NB4 (cell line): ENCODE results near the gene SGSH.

Experiments
- DNase-seq: peaks from one replicate; pipeline ENCODE4 v3.0.0; 2010; ENCODE audit warnings: low read depth
- H3K4me3 ChIP-seq: one replicate; pipeline ENCODE4 v1.5.1; 2011; ENCODE audit warnings: mild to moderate bottlenecking, low read depth, low read length, moderate library complexity
- MYC ChIP-seq: IDR thresholded peaks from 2 replicates; pipeline ENCODE4 v1.6.1; 2011; ENCODE audit warnings: low read depth, low read length
- POLR2A ChIP-seq: IDR thresholded peaks from 2 replicates; pipeline ENCODE4 v1.6.1; 2011; ENCODE audit warnings: mild to moderate bottlenecking; ENCODE audit not compliant: insufficient read length; ENCODE audit errors: extremely low read depth
- TF ChIP-seq, protein P1 (sequence below): IDR thresholded peaks from one replicate; pipeline ENCODE4 v1.5.1; 2012; ENCODE audit warnings: low read depth, low read length
- TF ChIP-seq, protein P2 (sequence below): IDR thresholded peaks from 2 replicates; pipeline ENCODE4 v1.6.1; 2011; ENCODE audit warnings: low read depth, low read length

The SGSH gene

DNA sequence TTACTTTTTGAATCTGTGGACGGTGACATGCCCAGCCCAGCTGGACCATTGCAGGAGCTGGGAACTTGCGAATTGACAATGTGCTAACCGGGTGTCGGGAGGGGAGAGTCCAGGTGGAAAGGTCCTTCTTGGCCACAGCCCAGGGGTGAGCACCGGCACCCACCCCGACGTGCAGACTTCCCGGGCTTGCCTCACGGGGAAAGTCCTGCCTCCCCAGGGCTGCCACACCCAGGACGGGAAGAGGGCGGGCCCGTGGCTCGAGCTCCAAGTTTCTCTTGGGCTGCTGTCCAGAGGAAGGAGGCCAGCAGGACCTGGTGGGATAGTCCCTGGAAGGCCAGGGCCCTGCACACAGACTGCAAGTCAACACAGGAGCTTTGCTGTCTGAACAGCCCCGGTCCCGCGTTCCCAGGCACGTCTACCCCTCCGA lies 32.6 kb downstream of the SGSH start:
- no peak for DNase-seq
- TF ChIP-seq, protein P1, sequence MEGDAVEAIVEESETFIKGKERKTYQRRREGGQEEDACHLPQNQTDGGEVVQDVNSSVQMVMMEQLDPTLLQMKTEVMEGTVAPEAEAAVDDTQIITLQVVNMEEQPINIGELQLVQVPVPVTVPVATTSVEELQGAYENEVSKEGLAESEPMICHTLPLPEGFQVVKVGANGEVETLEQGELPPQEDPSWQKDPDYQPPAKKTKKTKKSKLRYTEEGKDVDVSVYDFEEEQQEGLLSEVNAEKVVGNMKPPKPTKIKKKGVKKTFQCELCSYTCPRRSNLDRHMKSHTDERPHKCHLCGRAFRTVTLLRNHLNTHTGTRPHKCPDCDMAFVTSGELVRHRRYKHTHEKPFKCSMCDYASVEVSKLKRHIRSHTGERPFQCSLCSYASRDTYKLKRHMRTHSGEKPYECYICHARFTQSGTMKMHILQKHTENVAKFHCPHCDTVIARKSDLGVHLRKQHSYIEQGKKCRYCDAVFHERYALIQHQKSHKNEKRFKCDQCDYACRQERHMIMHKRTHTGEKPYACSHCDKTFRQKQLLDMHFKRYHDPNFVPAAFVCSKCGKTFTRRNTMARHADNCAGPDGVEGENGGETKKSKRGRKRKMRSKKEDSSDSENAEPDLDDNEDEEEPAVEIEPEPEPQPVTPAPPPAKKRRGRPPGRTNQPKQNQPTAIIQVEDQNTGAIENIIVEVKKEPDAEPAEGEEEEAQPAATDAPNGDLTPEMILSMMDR = no peak
- H3K4me3 ChIP-seq = no peak overlapping the region

DNA sequence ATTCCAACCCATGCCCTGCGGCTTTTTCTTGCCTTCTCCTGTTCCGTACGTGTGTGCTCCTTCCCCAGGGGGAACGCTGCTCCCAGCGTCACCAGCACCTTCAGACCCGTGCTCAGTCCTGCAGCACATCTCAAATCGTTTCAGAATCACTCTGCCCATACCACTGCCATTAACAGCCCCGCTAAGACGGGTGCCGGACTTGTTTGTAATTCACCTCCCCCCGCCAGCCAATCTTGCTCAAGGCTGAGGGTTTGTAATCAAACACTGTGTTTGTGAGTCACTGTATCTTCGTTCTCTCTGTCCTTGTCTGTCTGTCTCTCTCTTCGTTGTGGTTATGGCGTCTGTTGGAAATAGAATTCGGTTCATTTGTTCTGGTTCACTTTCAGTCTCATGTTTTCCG lies 33.0 kb downstream of the SGSH start:
- TF ChIP-seq, protein P2, sequence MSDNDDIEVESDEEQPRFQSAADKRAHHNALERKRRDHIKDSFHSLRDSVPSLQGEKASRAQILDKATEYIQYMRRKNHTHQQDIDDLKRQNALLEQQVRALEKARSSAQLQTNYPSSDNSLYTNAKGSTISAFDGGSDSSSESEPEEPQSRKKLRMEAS = no peak
- no peak overlapping the region for H3K4me3 ChIP-seq
- DNase-seq = no peak

DNA sequence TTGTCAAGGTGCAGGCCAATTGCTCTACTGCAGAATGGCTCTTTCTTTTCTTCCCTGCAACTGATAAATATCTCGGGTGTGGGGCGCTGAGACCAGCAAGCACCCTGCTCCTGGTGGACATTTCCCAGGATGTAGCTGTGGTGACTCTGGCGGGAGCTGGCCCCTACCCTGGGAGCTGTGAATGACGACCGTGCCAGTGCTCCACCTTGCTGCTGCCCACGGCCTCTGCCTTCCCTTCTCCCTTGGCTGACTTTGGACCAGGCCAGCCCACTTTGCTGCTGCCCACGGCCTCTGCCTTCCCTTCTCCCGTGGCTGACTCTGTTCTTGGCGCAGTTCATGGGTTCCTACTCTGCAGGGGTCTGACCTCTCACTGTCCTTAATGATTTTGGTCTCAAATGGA lies 34.2 kb downstream of the SGSH start:
- H3K4me3 ChIP-seq = no peak overlapping the region
- no peak for DNase-seq
- TF ChIP-seq MYC (no peak), POLR2A (no peak)
- TF ChIP-seq, protein P2 = no peak
- TF ChIP-seq, protein P1 = no peak

DNA sequence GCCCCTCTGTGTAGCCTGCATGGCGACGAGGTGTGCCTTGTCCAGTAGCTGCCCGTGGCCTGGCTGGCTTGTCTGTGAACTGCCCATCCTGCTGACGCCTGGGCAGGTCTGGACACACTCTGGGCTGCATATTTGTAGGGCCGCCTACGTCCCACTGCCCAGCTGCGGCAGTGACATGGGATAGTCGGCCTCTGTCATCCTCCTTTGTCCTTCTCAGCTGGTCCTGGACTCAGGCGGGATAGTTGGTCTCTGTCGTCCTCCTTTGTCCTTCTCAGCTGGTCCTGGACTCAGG lies 35.8 kb downstream of the SGSH start:
- no peak for DNase-seq
- no peak overlapping the region for H3K4me3 ChIP-seq
- TF ChIP-seq, protein P1 = no peak
- TF ChIP-seq MYC (no peak), POLR2A (no peak)
- TF ChIP-seq, protein P2 = no peak

DNA sequence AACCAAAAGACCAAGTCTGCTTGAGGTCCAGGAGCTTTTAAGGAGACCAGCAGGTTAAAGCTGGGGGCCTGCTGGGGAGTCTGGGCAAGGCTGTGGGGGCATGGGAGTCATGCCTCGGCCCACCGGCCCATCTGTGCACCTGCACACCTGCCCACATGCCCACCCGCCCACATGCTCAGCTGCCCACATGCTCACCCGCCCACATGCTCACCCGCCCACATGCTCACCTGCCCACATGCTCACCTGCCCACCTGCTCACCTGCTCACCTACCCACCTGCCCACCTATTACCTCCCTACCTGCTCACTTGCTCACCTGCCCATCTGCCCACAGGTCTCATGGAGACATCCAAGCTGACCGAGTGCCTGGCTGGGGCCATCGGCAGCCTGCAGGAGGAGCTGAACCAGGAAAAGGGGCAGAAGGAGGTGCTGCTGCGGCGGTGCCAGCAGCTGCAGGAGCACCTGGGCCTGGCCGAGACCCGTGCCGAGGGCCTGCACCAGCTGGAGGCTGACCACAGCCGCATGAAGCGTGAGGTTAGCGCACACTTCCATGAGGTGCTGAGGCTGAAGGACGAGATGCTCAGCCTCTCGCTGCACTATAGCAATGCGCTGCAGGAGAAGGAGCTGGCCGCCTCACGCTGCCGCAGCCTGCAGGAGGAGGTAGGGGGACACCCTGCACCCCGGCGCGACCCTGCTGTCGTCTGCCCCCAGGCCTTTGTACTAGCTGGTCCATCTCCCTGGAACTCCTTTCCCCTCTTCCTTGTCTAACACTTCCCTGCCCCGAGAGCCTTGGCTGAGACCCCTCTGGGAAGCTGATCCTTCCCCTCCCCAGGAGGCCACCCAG lies 36.3 kb downstream of the SGSH start:
- DNase-seq = no peak
- no peak overlapping the region for H3K4me3 ChIP-seq
- TF ChIP-seq, protein P2 = no peak
- TF ChIP-seq POLR2A = no peak
- no peak for TF ChIP-seq MYC
- TF ChIP-seq, protein P1 = no peak

DNA sequence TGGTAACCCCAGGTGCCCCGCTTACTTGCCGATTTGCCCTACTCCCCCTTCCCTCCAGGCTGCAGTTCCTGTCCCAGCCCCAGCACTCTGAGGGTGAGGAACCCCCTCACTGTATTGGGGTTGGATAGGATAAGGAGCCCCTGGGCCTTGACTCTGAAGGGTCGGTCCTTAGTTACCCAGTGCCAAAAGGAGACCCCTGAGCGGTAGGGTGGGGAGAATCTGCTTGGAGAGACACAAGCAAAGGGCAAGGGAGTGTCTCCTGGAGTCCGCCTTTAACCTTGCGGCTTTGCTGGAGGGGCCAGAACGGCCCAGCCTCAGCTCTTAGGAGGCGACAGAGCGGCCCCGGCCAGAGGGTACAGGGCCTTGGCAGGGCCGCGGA lies 37.3 kb downstream of the SGSH start:
- TF ChIP-seq, protein P1 = no peak
- TF ChIP-seq MYC = no peak
- TF ChIP-seq, protein P2 = no peak
- no peak for TF ChIP-seq POLR2A
- DNase-seq = no peak
- no peak overlapping the region for H3K4me3 ChIP-seq
